ENCODE results near the gene C14orf93. TPM values are rescaled to one million over a fixed set of nuclear protein-coding genes. Genes with fewer than 3 reads are reported as not detected.

Gene C14orf93, protein sequence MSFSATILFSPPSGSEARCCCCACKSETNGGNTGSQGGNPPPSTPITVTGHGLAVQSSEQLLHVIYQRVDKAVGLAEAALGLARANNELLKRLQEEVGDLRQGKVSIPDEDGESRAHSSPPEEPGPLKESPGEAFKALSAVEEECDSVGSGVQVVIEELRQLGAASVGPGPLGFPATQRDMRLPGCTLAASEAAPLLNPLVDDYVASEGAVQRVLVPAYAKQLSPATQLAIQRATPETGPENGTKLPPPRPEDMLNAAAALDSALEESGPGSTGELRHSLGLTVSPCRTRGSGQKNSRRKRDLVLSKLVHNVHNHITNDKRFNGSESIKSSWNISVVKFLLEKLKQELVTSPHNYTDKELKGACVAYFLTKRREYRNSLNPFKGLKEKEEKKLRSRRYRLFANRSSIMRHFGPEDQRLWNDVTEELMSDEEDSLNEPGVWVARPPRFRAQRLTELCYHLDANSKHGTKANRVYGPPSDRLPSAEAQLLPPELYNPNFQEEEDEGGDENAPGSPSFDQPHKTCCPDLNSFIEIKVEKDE
- 8.0 and 10.0 TPM in 2 replicates for total RNA-seq

DNA sequence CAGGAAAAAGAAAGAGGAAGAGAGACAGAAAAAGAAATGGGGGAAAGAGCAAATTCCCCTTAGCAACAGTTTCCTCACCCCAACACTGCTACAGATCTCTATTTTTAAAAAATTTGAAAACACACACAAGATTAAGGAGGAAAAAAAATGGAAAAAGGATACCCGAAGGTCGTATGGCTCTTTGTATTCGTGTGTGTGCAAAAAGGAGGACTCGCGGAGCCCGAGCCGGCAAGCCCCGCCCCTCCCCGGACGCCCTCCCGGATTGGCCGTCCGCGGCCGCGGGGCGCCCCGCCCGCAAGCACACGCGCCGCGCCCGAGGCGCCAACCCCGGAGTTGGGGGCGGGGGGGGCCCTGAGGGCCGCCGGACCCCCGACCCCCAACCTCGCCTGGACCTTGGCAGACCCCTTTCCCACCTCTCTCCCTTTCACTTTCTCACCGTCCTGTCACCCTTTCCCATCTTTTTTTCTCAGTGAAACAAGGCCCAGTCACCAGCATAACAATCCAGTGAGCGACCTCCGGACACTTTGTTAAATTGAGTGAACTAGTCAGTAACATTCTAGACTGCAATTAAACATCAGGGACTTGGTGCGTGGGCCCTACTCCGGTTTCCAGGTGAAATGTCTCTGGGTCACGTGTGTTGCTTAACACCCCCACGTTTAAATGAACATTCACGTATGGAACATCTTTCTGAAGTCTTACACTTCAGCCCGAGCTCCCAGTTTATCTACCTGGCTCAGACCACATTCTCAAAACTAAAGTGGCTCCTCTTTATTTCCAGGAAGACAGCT is at the start of gene C14orf93:
Gene C14orf93, minus strand, starts transcription at position 205 of the 788 bp plus-strand sequence. CDS start 11,120 bp downstream, outside the sequence.

DNA sequence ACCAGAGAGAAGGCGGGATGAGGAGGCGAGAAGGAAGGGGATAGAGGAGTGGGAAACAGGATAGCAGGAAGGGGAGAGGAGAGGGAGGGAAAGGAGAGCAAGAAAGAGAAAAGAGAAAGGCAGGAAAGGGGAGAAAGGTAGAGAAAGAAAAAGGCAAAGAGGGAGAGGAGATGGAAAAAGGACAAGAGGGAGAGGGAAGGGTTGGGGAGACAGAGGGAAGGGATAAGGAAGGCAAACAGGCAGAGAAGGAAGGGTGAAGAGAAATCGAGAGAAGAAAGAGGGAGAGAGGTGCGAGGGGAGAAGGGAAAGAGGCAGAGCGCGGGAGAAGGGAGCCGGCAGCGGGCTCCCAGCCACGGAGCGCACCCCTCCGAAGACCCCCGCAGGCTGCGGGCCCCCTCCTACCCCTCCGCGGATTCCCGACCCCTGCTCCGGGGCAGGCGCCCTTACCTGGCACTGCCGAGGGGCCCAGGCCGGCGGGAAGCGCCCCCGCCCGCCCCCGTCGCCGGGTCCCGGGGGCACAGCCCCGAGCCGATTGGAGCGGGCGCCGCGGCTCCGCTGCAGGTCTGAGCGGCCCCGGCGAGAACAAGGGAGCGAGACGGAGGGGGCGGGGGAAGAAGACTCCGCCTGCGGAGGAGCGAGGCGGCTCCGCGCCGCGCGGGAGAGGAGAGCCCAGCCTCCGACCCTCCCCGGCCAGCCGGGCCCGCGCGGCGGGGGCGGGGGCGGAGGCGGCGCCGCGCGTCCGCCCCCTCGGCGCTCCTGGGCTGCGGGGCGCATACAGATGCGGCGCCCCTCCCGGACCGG is 47.2 kb upstream of the C14orf93 start, which contains the start of gene CDH24:
Gene CDH24, minus strand, starts transcription at position 565 of the 801 bp plus-strand sequence. CDS start 1,787 bp downstream, outside the sequence.

DNA sequence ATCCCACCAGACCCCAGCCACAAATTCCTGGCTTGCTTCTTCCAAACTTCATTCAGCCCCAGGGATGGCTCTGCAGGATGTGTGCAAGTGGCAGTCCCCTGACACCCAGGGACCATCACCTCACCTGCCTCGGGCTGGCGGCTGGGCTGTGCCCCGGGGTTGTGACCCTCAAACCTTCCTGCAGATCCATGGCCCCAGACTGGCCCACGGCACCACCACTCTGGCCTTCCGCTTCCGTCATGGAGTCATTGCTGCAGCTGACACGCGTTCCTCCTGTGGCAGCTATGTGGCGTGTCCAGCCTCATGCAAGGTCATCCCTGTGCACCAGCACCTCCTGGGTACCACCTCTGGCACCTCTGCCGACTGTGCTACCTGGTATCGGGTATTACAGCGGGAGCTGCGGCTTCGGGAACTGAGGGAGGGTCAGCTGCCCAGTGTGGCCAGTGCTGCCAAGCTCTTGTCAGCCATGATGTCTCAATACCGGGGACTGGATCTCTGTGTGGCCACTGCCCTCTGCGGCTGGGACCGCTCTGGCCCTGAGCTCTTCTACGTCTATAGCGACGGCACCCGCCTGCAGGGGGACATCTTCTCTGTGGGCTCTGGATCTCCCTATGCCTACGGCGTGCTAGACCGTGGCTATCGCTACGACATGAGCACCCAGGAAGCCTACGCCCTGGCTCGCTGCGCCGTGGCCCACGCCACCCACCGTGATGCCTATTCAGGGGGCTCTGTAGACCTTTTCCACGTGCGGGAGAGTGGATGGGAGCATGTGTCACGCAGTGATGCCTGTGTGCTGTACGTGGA is 32.4 kb upstream of the C14orf93 start, which contains the start of gene PSMB11:
Gene PSMB11, plus strand, starts transcription at position 51 of the 804 bp plus-strand sequence. Its CDS starts 14 bp downstream, at position 65.

DNA sequence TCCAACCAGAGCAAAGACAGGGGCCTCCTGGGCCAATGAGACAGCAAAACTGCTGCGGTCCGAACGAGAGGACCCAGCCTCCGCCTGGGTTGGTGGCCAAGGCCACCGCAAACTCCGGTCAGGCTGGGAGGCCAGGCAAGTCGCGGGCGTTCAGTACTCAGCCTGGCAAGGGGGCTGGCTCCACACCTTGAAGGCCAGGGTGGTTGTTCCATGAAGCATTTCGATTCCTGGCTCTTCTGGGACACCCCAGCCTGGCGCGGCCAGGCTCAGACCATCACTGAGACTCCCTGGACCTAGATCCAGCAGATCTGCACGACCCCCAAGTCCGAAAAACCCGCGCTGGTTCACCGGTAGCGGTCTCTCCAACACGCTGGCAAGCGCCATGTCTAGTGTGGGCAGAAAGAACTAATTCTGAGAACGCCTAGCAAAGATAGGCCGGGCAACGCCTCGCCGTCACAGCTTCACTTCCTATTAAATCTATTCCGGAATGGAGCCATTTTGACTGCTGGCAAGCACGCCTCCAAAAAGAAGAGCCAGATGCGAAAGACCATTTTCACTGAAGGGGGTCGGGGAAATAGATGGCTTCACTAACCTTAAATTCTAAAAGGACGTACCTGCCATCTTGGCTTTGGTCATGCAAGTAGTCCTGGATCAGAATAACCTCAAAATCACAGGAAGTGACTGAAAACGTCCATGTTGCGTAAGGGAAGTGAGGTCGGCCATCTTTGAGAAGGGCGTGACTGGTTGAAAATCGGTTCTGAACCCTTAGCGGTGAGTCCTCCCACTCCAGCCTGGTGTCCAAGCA is 24.8 kb upstream of the C14orf93 start, which contains the start of gene PSMB5:
Gene PSMB5, minus strand, starts transcription at position 403 of the 805 bp plus-strand sequence. Its CDS starts 19 bp downstream, at position 384.

DNA sequence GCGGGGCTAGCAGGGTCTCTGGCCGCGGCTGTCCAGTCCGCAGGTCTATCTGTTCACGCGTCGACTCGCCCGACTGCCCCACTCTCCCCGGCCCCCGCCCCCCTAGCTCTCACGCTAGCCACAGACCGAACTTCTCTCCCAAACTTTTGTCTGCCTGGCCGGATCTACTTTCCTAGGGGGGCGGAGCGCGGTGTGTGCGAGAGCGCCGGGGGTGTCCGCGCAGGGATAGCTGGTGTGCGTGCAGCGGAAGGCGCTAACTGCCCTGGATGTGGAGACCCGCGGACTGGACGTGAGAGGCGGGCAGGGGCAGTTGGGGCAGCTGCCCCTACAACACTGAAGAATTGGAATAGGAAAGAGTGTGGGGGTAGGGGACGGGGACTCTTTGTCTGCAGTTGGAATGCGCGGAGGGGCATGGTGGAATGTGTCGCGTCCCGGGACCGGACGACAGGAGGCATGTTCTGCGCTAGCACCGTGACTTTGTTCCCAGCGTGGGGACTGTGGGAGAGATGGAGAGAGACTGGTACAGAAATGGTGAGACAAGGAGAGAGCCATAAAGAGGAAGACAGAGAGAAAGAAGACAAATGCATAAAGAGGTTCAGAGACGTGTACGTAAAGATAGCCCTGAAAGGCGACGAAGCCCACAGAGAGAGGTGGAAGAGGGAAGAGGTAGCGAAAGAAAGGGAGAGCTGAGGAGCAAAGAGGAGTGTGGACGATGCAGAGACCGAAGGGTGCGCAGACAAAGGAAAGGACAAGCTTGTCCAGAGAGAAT is 27.3 kb downstream of the C14orf93 start, which contains the start of gene AJUBA:
Gene AJUBA, minus strand, starts transcription at position 75 of the 769 bp plus-strand sequence. CDS start 285 bp downstream, outside the sequence.

Other genes starting within 250 kb of the C14orf93 start
- gene OXA1L, start 243.5 kb downstream of the C14orf93 start, total RNA-seq: 31.2 and 35.9 TPM in 2 replicates
- gene SLC7A7, start 194.7 kb downstream of the C14orf93 start, total RNA-seq: 1.3 and 2.9 TPM in 2 replicates
- 41.7 and 64.5 TPM in 2 replicates for gene MRPL52, start 180.3 kb downstream of the C14orf93 start, total RNA-seq
- 519 and 576 TPM in 2 replicates for gene MMP14, start 173.6 kb downstream of the C14orf93 start, total RNA-seq
- gene LRP10, start 138.4 kb downstream of the C14orf93 start, total RNA-seq: 48.4 and 69.1 TPM in 2 replicates
- gene REM2, start 126.9 kb downstream of the C14orf93 start, total RNA-seq: 0.12 and 0.22 TPM in 2 replicates
- gene RBM23, start 91.0 kb downstream of the C14orf93 start, total RNA-seq: 70.1 and 82.8 TPM in 2 replicates
- 73.1 and 88.4 TPM in 2 replicates for gene PRMT5, start 80.8 kb downstream of the C14orf93 start, total RNA-seq
- 33.9 and 47.9 TPM in 2 replicates for gene HAUS4, start 53.1 kb downstream of the C14orf93 start, total RNA-seq
- gene AJUBA, start 27.6 kb downstream of the C14orf93 start, total RNA-seq: 30.9 and 65.7 TPM in 2 replicates
- gene PSMB5, start 24.8 kb upstream of the C14orf93 start, total RNA-seq: 189 and 247 TPM in 2 replicates
- gene PSMB11, start 32.1 kb upstream of the C14orf93 start, total RNA-seq: not detected in 2 replicates
- 6.1 and 12.2 TPM in 2 replicates for gene CDH24, start 47.4 kb upstream of the C14orf93 start, total RNA-seq
- gene ACIN1, start 85.0 kb upstream of the C14orf93 start, total RNA-seq: 64.9 and 97.8 TPM in 2 replicates
- gene C14orf119, start 85.4 kb upstream of the C14orf93 start, total RNA-seq: 40.9 and 50.7 TPM in 2 replicates
- 0.11 and 0.25 TPM in 2 replicates for gene CIROP, start 94.8 kb upstream of the C14orf93 start, total RNA-seq
- gene CEBPE, start 109.1 kb upstream of the C14orf93 start, total RNA-seq: not detected in 2 replicates
- gene SLC7A8, start 173.5 kb upstream of the C14orf93 start, total RNA-seq: 21.5 and 26.0 TPM in 2 replicates
- not detected in 2 replicates for gene RNF212B, start 227.8 kb upstream of the C14orf93 start, total RNA-seq